Cardiac muscle cell (in vitro differentiated cells and primary cell): ENCODE data around the gene CHN2. TPM values are rescaled to one million over a fixed set of nuclear protein-coding genes. Genes with fewer than 3 reads are reported as not detected.

ENCODE experiments used
- DNase-seq, 2 donors: peaks; one replicate each; pipeline versions ENCODE4 v3.0.0 to v3.0.0-alpha.2; 2010 to 2017; ENCODE audit warnings: low read depth in 1 of 2, low spot score in 1 of 2
- H3K27ac ChIP-seq: fragments of 200-600 bp; sonication (generic); 2 replicates; pipeline ENCODE4 v1.5.1; 2016
- H3K27me3 ChIP-seq: fragments of 200-600 bp; sonication (generic); 2 replicates; pipeline ENCODE4 v1.6.0; 2016; ENCODE audit warnings: control low read depth
- H3K36me3 ChIP-seq: fragments of 200-600 bp; sonication (generic); 2 replicates; pipeline ENCODE4 v1.5.1; 2016; ENCODE audit warnings: control low read depth
- H3K4me1 ChIP-seq: fragments of 200-600 bp; sonication (generic); 2 replicates; pipeline ENCODE4 v1.8.1; 2017; ENCODE audit warnings: low read depth, mild to moderate bottlenecking, mixed run types
- H3K4me3 ChIP-seq: fragments of 200-600 bp; sonication (generic); 2 replicates; pipeline ENCODE4 v1.5.1; 2016; ENCODE audit warnings: mild to moderate bottlenecking
- H3K9me3 ChIP-seq: fragments of 200-600 bp; sonication (generic); 2 replicates; pipeline ENCODE4 v1.5.1; 2017; ENCODE audit warnings: low read depth, mild to moderate bottlenecking, control low read depth
- polyA plus RNA-seq: library from polyadenylated mRNA; unstranded; fragments of >200 nt; fragmentation: Nextera tagmentation; extraction: Ambion mirVana; gene quantifications from 2 replicates; pipeline ENCODE4 v1.2.1, GENCODE V29; 2016
- total RNA-seq: library from RNA; depleted of rRNA; stranded (reverse); fragments of >200 nt; gene quantifications from 2 replicates; pipeline ENCODE4 v1.2.3, GENCODE V29; 2016
- TF ChIP-seq, protein P1 (sequence below): IDR thresholded peaks from 2 replicates; pipeline ENCODE4 v1.5.1; 2012; ENCODE audit warnings: low read depth, mild to moderate bottlenecking, low read length

Gene CHN2
- total and polyA plus RNA-seq, 2 experiments from 2014 or later, result 16.0 to 30.5 TPM

DNA sequence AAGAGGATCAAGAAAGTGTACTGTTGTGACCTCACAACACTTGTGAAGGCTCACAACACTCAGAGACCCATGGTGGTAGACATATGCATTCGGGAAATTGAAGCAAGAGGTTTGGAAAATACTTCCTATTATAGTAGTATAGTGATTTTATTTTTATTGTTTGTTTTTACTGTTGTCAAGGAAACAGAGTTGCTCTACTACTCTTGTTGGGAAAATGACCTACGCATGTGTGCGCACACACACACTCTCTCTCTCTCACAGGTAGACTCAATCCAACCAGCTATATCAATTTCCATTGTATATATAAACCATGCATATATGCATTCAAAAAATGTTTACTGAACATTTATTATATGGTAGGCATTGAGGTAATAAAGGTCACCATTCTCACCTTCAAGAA lies 305.4 kb downstream of the CHN2 start:
- Histone ChIP-seq H3K9me3 (no peaks in the 10 kb centered on the region), H3K4me1 (no peaks in the 10 kb centered on the region), H3K27me3 (no peaks in the 10 kb centered on the region), H3K4me3 (no peak overlapping the region), H3K36me3 (no peaks in the 10 kb centered on the region), H3K27ac (no peak overlapping the region)
- no peak for DNase-seq
- TF ChIP-seq, protein P1, sequence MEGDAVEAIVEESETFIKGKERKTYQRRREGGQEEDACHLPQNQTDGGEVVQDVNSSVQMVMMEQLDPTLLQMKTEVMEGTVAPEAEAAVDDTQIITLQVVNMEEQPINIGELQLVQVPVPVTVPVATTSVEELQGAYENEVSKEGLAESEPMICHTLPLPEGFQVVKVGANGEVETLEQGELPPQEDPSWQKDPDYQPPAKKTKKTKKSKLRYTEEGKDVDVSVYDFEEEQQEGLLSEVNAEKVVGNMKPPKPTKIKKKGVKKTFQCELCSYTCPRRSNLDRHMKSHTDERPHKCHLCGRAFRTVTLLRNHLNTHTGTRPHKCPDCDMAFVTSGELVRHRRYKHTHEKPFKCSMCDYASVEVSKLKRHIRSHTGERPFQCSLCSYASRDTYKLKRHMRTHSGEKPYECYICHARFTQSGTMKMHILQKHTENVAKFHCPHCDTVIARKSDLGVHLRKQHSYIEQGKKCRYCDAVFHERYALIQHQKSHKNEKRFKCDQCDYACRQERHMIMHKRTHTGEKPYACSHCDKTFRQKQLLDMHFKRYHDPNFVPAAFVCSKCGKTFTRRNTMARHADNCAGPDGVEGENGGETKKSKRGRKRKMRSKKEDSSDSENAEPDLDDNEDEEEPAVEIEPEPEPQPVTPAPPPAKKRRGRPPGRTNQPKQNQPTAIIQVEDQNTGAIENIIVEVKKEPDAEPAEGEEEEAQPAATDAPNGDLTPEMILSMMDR, result no peak

GRCh38 chr7:29500719-29501118 lies 306.1 kb downstream of the CHN2 start:
- Histone ChIP-seq H3K4me1 (no peaks in the 10 kb centered on the region), H3K27ac (no peak overlapping the region), H3K36me3 (no peaks in the 10 kb centered on the region), H3K4me3 (no peak overlapping the region), H3K27me3 (no peaks in the 10 kb centered on the region), H3K9me3 (no peaks in the 10 kb centered on the region)
- DNase-seq, result peak in 1 of 2 donors; percentile 45
- TF ChIP-seq, protein P1, result no peak

GRCh38 chr7:29502133-29502532 lies 307.6 kb downstream of the CHN2 start:
- Histone ChIP-seq H3K9me3 (no peaks in the 10 kb centered on the region), H3K4me1 (no peaks in the 10 kb centered on the region), H3K36me3 (no peaks in the 10 kb centered on the region), H3K4me3 (no peak overlapping the region), H3K27me3 (no peaks in the 10 kb centered on the region), H3K27ac (no peak overlapping the region)
- DNase-seq, result no peak
- TF ChIP-seq, protein P1, result no peak

DNA sequence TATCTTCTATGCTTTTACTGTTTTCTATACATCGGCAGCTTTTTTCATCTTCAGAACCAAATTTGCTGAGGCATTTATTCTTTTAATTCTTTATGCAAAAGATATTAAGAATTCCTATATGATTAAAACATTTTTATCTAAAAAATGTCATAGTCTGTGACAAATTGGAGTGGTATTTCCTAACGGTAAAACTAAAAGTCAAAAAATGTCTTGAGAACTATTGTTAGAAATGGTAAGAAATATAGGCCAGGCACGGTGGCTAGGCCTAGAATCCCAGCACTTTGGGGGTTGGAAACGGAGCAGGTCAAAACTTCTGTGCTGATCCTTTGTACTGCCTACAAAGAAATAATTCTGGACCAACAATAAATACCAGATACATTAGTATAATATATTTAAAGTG lies 311.4 kb downstream of the CHN2 start:
- TF ChIP-seq, protein P1, result no peak
- no peak for DNase-seq
- Histone ChIP-seq H3K27ac (no peak overlapping the region), H3K27me3 (no peaks in the 10 kb centered on the region), H3K9me3 (no peaks in the 10 kb centered on the region), H3K4me1 (no peaks in the 10 kb centered on the region), H3K36me3 (no peaks in the 10 kb centered on the region), H3K4me3 (no peak overlapping the region)

- Histone ChIP-seq H3K9me3 (no peaks in the 10 kb centered on the region), H3K4me1 (no peaks in the 10 kb centered on the region), H3K27ac (no peak overlapping the region), H3K4me3 (no peak overlapping the region), H3K27me3 (no peaks in the 10 kb centered on the region), H3K36me3 (no peaks in the 10 kb centered on the region)
- TF ChIP-seq, protein P1, result no peak
- no peak for DNase-seq
These were observed 314.0 kb downstream of the CHN2 start for GRCh38 chr7:29508608-29509007.

GRCh38 chr7:29510028-29510427 lies 315.5 kb downstream of the CHN2 start:
- Histone ChIP-seq H3K4me1 (no peaks in the 10 kb centered on the region), H3K27me3 (no peaks in the 10 kb centered on the region), H3K4me3 (no peak overlapping the region), H3K9me3 (no peaks in the 10 kb centered on the region), H3K36me3 (no peaks in the 10 kb centered on the region), H3K27ac (no peak overlapping the region)
- TF ChIP-seq, protein P1, result no peak
- DNase-seq, result no peak
